SW480 (cell line): ENCODE measurements around the gene GABPB1.

Experiments used
- DNase-seq: peaks from one replicate; pipeline ENCODE4 v3.0.0-alpha.2; 2016; ENCODE audit warnings: low spot score

The GABPB1 gene

GRCh38 chr15:50277370-50277769, 77.6 kb downstream of the GABPB1 start:
- no peak for DNase-seq

- DNase-seq = no peak
Measured at GRCh38 chr15:50275908-50276307, 79.1 kb downstream of the GABPB1 start.

- no peak for DNase-seq
Measured at GRCh38 chr15:50275091-50275490, 79.9 kb downstream of the GABPB1 start.

GRCh38 chr15:50267577-50267976, 87.4 kb downstream of the GABPB1 start:
- DNase-seq = no peak

- DNase-seq = no peak
Measured at GRCh38 chr15:50265620-50266019, 89.4 kb downstream of the GABPB1 start, which contains the start of gene HDC. Gene HDC (minus strand): TSS chr15:50265726. CDS start chr15:50265623, 103 bp downstream.

- no peak for DNase-seq
Measured at GRCh38 chr15:50262533-50262932, 92.5 kb downstream of the GABPB1 start.

- DNase-seq = no peak
Measured at GRCh38 chr15:50261981-50262380, 93.0 kb downstream of the GABPB1 start.

GRCh38 chr15:50260969-50261496, 94.0 kb downstream of the GABPB1 start:
- DNase-seq = no peak

- DNase-seq = no peak
Measured at GRCh38 chr15:50259276-50259675, 95.7 kb downstream of the GABPB1 start.

- no peak for DNase-seq
Measured at GRCh38 chr15:50257924-50258323, 97.1 kb downstream of the GABPB1 start.

- DNase-seq = no peak
Measured at GRCh38 chr15:50257332-50257731, 97.7 kb downstream of the GABPB1 start.

GRCh38 chr15:50256188-50257041, 98.6 kb downstream of the GABPB1 start:
- peak; percentile 4 for DNase-seq

GRCh38 chr15:50252556-50252955, 102.4 kb downstream of the GABPB1 start:
- DNase-seq = no peak

- no peak for DNase-seq
Measured at GRCh38 chr15:50251638-50252182, 103.3 kb downstream of the GABPB1 start.

GRCh38 chr15:50250760-50251394, 104.1 kb downstream of the GABPB1 start:
- DNase-seq = no peak

- no peak for DNase-seq
Measured at GRCh38 chr15:50249704-50250103, 105.3 kb downstream of the GABPB1 start.

- no peak for DNase-seq
Measured at GRCh38 chr15:50248994-50249582, 105.9 kb downstream of the GABPB1 start.

GRCh38 chr15:50247819-50248655, 107.0 kb downstream of the GABPB1 start:
- peak; percentile 2 for DNase-seq

GRCh38 chr15:50246631-50247030, 108.4 kb downstream of the GABPB1 start:
- no peak for DNase-seq

GRCh38 chr15:50244959-50245624, 109.9 kb downstream of the GABPB1 start:
- DNase-seq = no peak

- DNase-seq = no peak
Measured at GRCh38 chr15:50244153-50244552, 110.8 kb downstream of the GABPB1 start.
